Medulla oblongata (tissue), 1 donor: Measurements from ENCODE around the gene CELA3B.
"Not testable (repeated sequence)": the region's sequence is repeated elsewhere in the genome, so short reads cannot be mapped to it uniquely, and the experiment has no call there.

Experiments
- DNase-seq: peaks from one replicate; pipeline ENCODE4 v3.0.0-alpha.2; 2015; ENCODE audit errors: extremely low spot score

The CELA3B gene

GRCh38 chr1:21976703-21977239, at the start of gene CELA3B:
CELA3B (plus strand) TSS chr1:21977022; CDS start chr1:21977040, 18 bp downstream.
- not testable (repeated sequence) for DNase-seq

- no peak for DNase-seq
Measured at GRCh38 chr1:21927533-21928237, 49.1 kb upstream of the CELA3B start.

GRCh38 chr1:21930080-21930571, 46.7 kb upstream of the CELA3B start:
- no peak for DNase-seq

GRCh38 chr1:21930629-21931170, 46.1 kb upstream of the CELA3B start:
- DNase-seq = no peak

- no peak for DNase-seq
Measured at GRCh38 chr1:21931171-21932093, 45.4 kb upstream of the CELA3B start.

GRCh38 chr1:21932127-21932526, 44.7 kb upstream of the CELA3B start:
- no peak for DNase-seq

GRCh38 chr1:21933397-21934248, 43.2 kb upstream of the CELA3B start:
- DNase-seq = no peak

- DNase-seq = no peak
Measured at GRCh38 chr1:21935393-21935804, 41.4 kb upstream of the CELA3B start.

GRCh38 chr1:21935891-21936365, 40.9 kb upstream of the CELA3B start:
- no peak for DNase-seq

- DNase-seq = no peak
Measured at GRCh38 chr1:21936366-21937031, 40.3 kb upstream of the CELA3B start.

- no peak for DNase-seq
Measured at GRCh38 chr1:21937034-21937371, 39.8 kb upstream of the CELA3B start, which contains the start of gene HSPG2. HSPG2 (minus strand) TSS chr1:21937310; CDS start chr1:21937217, 93 bp downstream.

- DNase-seq = peak; percentile 89
Measured at GRCh38 chr1:21937372-21938121, 39.3 kb upstream of the CELA3B start.

GRCh38 chr1:21938732-21939538, 37.9 kb upstream of the CELA3B start:
- peak; percentile 21 for DNase-seq

GRCh38 chr1:21939650-21940374, 37.0 kb upstream of the CELA3B start:
- DNase-seq = peak; percentile 85

GRCh38 chr1:21940492-21940891, 36.3 kb upstream of the CELA3B start:
- DNase-seq = no peak

GRCh38 chr1:21941370-21941769, 35.5 kb upstream of the CELA3B start:
- DNase-seq = no peak

GRCh38 chr1:21942464-21942863, 34.4 kb upstream of the CELA3B start:
- DNase-seq = no peak
